Hepatocyte (in vitro differentiated cells): Measurements from ENCODE around the gene WASHC2A.
"Not testable (repeated sequence)": the region's sequence is repeated elsewhere in the genome, so short reads cannot be mapped to it uniquely, and the experiment has no call there.

ENCODE experiments used
- EZH2 ChIP-seq: fragments of 200-600 bp; sonication (generic); IDR thresholded peaks from 2 replicates; pipeline ENCODE4 v1.6.1; 2016; ENCODE audit warnings: antibody characterized with exemption, mild to moderate bottlenecking, borderline replicate concordance
- TF ChIP-seq, protein P1 (sequence below): fragments of 200-600 bp; sonication (generic); IDR thresholded peaks from 2 replicates; pipeline ENCODE4 v1.5.1; 2016; ENCODE audit warnings: antibody characterized with exemption, mild to moderate bottlenecking; ENCODE audit not compliant: poor library complexity

DNA sequence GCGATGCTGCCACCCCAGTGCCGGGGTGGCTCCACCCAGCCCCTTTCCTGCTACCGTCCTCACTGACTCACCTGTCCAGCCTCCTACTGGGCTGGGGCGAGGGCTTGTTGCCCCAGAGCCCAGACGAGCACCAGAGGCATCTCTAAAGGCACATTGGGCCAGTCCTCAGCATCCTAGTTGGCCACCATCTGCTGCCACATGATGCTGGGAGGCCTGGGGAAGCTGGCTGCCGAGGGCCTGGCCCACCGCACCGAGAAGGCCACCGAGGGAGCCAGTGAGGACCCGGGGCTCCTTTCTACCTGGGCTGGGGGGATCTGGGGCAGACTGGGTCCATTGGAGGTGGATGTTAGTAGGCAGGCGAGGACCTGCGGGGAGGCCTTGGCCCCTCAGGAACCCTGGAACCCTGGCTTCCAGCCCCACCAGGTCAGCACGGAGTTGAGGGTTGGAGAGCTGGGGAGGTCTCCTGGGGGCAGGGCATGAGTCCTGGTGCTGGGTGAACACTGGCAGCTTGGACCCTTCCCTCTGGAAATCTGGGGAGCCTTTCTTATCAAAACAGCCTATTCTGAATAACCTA is 47.2 kb upstream of the WASHC2A start:
- TF ChIP-seq, protein P1, sequence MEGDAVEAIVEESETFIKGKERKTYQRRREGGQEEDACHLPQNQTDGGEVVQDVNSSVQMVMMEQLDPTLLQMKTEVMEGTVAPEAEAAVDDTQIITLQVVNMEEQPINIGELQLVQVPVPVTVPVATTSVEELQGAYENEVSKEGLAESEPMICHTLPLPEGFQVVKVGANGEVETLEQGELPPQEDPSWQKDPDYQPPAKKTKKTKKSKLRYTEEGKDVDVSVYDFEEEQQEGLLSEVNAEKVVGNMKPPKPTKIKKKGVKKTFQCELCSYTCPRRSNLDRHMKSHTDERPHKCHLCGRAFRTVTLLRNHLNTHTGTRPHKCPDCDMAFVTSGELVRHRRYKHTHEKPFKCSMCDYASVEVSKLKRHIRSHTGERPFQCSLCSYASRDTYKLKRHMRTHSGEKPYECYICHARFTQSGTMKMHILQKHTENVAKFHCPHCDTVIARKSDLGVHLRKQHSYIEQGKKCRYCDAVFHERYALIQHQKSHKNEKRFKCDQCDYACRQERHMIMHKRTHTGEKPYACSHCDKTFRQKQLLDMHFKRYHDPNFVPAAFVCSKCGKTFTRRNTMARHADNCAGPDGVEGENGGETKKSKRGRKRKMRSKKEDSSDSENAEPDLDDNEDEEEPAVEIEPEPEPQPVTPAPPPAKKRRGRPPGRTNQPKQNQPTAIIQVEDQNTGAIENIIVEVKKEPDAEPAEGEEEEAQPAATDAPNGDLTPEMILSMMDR, result not testable (repeated sequence)
- not testable (repeated sequence) for TF ChIP-seq EZH2
